ENCODE results near the gene TMEM190. TPM values are rescaled to one million over a fixed set of nuclear protein-coding genes. Genes with fewer than 3 reads are reported as not detected.

The TMEM190 gene
- total RNA-seq, 1 experiment from 2014 or later, result not detected

GRCh38 chr19:55358943-55359908 lies 17.4 kb upstream of the TMEM190 start:
- ChIA-PET POLR2A (no interaction called here), CTCF (no interaction called here), RAD21 (ENCODE audit: low non-redundant PET in 1 of 2, low total read pairs in 2 of 2, uncharacterized antibody in 2 of 2, unreplicated experiment in 2 of 2) (interaction anchor here in 1 of 2 experiments (0.5 kb wide), 1 partner anchor 47 kb away, joined by 4 read pairs; no protein-coding TSS in a partner anchor)
- intact Hi-C loops (cut with micrococcal nuclease), result no loop called here
- Histone ChIP-seq H3K9me2 (ENCODE audit: insufficient read depth) (no peaks in the 10 kb centered on the region), H4K20me1 (ENCODE audit: insufficient read depth) (no peaks in the 10 kb centered on the region), H3K4me1 (ENCODE audit: control insufficient read depth in 1 of 2, insufficient read depth in 2 of 2, low read length in 2 of 2) (peaks cover 2 to 5% of the 10 kb centered on the region in 2 experiments; a peak in 3 of 4 replicates), H3K4me3 (replicated peaks in 1 of 2; ENCODE audit: low read depth in 1 of 2, low read length in 2 of 2) (no peak overlapping the region), H3K4me2 (ENCODE audit: low read length) (no peak overlapping the region), H2AFZ (ENCODE audit: low read depth, low read length, poor library complexity, severe bottlenecking) (no peak overlapping the region), H3K27me3 (ENCODE audit: insufficient read depth, low read length) (no peaks in the 10 kb centered on the region), H3K79me2 (ENCODE audit: insufficient read depth, low read length) (no peaks in the 10 kb centered on the region), H3K36me3 (ENCODE audit: control insufficient read depth in 1 of 2, insufficient read depth in 2 of 2, low read length in 2 of 2) (no peaks in the 10 kb centered on the region), H3K9me3 (ENCODE audit: control insufficient read depth in 1 of 2, insufficient read depth in 1 of 2, low read depth in 1 of 2, low read length in 2 of 2) (no peaks in the 10 kb centered on the region), H3K9ac (ENCODE audit: low read length) (no peak overlapping the region), H3K27ac (ENCODE audit: low read depth, low read length) (no peak overlapping the region)
- DNase-seq (ENCODE audit: low read depth, low spot score), result no peak
- TF ChIP-seq ELF1 (IDR thresholded peaks at IDR 0.05; ENCODE audit: borderline replicate concordance, low read depth) (no peak), CBX3 (IDR thresholded peaks at IDR 0.05; ENCODE audit: low read depth) (no peak), POLR2AphosphoS5 (IDR thresholded peaks at IDR 0.05; ENCODE audit: low read depth, low read length) (no peak), ZFX (IDR thresholded peaks at IDR 0.05) (no peak), TCF7L2 (IDR thresholded peaks at IDR 0.05; ENCODE audit: borderline replicate concordance, extremely low read depth, insufficient read depth, insufficient read length) (no peak), EGR1 (IDR thresholded peaks at IDR 0.05; ENCODE audit: low read depth) (no peak), POLR2A (IDR thresholded peaks at IDR 0.05; ENCODE audit: borderline replicate concordance, extremely low read depth, insufficient read depth, insufficient read length) (no peak), EZH2 (IDR thresholded peaks at IDR 0.05) (no peak), SP1 (IDR thresholded peaks at IDR 0.05; ENCODE audit: low read depth) (no peak), ZBTB33 (IDR thresholded peaks at IDR 0.05; ENCODE audit: extremely low read depth, insufficient replicate concordance, low read length) (no peak), ZNF274 (IDR thresholded peaks at IDR 0.05; ENCODE audit: low read depth, low read length) (no peak), JUND (IDR thresholded peaks at IDR 0.05) (no peak), SIN3A (IDR thresholded peaks at IDR 0.05; ENCODE audit: low read depth) (no peak), FOSL1 (IDR thresholded peaks at IDR 0.05; ENCODE audit: low read depth) (no peak)
- BruUV-seq (replicated peaks), result no TSS peak
- no peak for ATAC-seq
